GM19372 (cell line): ENCODE data around the gene LCNL1.

Experiments used
- ATAC-seq: cut with Tn5 transposase; IDR thresholded peaks from one replicate; pipeline ENCODE4 v1.9.1; 2021; ENCODE audit warnings: mild to moderate bottlenecking, low read depth, moderate library complexity; ENCODE audit not compliant: unreplicated experiment

Gene LCNL1

DNA sequence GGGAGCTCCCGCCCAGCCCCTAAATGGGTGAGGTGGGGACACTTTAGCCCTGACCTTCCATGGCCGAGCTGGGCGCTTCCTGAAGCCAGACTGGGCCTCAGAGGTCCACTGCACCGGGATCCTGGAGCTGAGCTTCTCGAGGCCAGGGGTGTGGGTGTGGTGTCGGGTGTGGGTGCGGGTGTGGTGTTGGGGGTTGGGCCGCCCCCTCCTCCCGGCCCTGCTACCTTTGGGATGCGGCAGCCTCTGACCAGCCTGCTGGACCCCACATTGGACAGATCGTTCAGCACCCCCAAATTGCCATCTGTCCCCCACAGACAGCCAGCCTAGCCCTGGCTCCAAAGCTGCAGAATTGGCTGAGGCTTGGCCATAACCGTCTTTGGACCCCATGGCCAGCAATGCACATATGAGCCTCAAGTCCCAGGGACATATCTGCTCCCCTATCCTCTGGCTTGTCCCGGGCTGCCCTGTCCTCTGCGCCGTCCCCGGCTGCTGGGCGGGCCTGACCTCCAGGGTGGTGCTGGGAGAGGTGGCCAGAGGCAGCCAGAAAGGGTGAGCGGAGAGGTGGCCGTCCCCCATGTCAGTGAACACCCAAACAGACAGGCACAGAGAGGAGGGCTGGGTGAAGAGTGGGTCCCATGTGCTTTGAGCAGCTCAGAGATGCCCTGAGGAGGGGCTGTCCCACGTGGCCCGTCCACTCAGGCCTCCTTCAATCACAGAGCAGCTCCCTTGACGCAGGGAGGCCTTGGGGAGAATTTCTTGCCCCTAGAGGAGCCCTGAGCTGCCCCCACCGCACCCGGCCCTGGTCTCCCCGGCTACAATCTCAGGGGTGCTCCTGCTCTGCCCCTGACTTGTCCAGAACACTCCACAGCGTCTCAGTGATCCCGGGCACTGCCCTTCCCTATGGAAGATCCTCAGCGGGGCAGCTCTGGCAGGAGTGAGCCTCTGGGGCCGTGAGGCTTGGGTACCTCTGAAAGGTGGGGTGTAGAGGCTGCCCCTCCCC, 8.9 kb upstream of the LCNL1 start:
- ATAC-seq: no peak

DNA sequence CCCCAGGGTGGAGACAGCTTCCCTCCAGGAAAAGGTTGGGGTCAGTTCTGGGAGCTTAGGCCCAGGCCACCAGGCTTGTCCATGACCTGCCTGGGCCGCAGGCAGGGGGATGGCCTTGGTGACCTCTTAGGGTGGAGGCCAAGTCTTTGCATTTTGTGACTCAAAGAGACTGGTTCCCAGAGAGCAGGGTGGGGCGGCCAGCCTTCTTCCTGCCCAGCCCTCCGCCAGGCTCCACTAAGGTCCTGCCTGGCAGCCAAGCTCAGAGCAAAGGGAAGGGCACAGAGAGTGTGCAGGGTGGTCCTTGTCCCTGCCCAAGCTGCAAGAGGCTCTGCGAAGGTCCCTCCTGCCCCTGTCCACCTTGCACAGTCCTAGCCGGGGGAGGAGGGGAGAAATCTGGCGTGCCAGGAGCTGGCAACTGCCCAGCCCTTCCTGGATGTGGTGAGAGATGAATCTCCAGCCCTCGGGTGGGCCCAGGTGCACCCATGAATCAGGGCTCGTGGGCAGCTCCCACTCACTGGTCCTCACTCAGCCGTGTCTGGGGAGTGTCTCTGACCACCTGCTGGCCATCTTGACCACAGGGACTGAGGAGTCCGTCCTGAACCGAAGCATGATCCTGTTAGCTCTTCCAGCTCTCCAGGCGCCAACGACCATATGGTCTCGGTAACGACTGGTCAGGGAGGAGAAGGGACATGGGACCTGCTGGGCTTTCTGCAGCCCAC, 7.8 kb upstream of the LCNL1 start:
- no peak for ATAC-seq

GRCh38 chr9:136975644-136976043, 7.1 kb upstream of the LCNL1 start:
- ATAC-seq: no peak

GRCh38 chr9:136977223-136977622, 5.6 kb upstream of the LCNL1 start, which contains the start of gene PTGDS:
PTGDS (plus strand) TSS chr9:136977504; CDS start chr9:136977579, 75 bp downstream.
- ATAC-seq: no peak

DNA sequence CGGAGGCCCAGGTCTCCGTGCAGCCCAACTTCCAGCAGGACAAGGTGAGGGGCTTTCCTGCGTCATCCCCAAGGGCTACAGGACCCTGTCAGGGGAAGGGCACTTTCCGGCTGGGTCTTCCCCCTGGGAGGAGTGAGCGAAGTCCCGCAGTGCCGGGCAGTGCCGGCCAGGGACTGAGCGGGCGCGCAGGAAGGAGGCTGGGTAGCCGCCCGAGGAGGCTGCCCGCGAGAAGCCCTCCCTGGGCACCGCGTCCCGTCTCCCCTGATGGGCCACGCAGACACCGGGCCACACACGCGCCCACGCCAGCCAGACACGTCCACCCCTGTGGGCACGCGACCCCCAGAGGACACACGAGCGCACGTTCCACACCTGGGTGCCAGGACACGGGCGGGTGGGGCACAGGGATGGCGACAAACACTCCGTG, 5.1 kb upstream of the LCNL1 start:
- ATAC-seq: no peak

- no peak for ATAC-seq
These were observed 4.5 kb upstream of the LCNL1 start for GRCh38 chr9:136978073-136978864.

GRCh38 chr9:136978865-136979544, 3.8 kb upstream of the LCNL1 start:
- ATAC-seq: no peak

DNA sequence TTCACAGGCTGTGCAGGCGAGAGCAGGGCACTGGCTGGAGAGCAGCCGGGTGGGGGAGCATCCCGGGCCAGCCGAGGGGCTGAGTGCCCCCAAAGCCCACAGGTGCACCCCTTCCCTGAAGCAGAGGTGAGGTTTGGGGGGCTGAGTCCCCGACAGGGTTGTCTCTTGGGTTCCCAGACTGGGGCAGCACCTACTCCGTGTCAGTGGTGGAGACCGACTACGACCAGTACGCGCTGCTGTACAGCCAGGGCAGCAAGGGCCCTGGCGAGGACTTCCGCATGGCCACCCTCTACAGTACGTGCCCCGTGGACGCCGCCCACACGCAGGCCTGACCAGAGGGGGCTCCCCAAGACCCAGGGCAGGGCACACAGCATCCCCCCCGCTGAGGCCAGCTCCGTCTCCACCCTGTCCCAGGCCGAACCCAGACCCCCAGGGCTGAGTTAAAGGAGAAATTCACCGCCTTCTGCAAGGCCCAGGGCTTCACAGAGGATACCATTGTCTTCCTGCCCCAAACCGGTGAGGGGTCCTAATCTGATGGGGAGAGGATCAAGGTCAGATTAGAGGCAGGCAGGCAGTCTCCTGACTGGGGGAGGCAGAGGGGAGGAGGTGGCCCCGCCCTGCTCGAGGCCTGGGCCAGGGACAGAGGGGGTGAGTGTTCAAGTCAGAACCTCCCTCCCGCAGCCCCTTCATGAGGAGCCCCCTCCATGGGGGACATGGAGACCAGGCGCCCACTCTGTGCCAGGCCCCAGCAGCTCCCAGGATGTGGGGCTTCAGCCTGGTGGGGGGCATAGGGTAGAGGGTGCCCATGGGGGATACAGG, 2.8 kb upstream of the LCNL1 start:
- no peak for ATAC-seq

DNA sequence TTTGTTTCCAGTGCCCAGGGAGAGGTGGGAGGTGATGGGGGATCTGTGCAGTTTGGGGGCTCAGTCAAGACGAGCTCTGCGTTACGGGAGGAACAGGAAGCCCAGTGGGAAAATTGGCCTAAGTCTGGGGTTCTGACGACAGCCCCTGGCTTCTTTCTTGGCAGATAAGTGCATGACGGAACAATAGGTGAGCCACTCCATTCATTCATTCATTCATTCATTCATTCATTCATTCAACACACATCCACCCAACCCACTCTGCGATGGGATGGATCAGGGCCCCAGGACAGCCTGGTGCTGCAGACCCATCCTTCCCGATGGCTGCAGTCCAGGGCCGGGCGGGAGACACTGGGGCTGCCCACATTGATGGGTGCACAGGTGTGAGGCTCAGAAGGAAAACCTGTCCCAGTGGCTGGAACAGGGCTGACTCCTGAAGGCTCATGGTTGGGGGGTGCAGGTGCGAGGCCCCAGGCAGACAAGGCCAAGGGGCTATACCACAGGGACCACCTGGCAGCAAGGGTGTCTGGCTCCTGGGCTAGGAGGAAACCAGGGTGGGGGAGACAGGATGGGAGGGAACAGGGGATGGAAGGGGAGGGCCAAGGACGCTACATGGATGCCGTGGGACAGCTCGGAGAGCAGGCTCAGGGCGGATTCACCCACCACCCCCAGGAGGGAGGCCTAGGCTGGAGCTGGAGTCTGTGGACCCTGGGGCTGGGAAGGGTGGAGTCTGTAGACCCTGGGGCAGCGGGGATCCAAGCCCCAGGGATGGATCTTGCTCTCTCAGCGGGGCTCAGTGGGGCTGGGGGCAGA, 1.9 kb upstream of the LCNL1 start:
- no peak for ATAC-seq

DNA sequence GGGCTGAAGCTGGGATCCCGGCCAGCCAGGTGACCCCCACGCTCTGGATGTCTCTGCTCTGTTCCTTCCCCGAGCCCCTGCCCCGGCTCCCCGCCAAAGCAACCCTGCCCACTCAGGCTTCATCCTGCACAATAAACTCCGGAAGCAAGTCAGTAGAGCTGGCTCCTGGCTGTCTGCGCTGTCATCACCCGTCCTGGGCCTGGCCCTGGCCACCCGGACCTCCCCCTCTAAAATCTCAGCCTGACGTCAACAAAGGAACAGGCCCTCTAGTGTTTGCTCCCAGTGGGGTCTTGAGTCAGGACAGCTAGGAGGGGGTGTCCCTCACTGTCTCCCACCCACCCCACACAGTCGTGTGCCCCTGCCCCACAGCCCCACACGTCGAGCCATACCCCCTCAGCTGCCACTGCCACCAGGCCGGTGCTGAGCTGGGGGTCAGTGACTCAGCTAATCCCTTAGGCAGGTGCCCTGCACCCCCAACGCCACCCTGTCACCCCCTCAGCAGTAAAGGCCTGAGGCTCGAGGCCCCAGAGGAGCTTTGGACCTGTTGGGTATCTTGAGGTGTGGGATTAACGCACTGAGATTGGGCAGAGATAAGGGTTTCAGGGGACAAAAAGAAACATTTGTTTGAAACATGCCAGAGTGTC, 1.1 kb upstream of the LCNL1 start:
- ATAC-seq: no peak

DNA sequence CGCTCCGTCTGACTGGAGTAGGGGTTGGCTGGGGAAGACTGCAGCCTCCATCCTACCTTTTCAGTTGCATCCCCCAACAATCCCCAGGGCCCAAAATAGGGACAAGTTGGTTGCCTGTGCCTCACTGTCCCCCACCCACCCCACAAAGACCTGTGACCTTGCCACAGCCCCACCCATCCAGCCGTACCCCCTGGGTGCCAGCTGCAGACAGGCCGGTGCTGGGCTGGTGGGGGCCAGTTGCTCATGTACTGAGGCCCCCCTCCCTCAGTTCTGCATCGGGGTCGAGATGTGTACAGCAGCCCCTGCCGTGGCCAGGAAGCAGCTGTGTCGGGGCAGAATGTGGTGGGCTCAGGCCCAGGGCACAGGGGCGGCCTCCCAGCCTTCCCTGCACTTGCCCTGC, 374 bp downstream of the LCNL1 start:
- ATAC-seq: no peak

- no peak for ATAC-seq
These were observed 992 bp downstream of the LCNL1 start for GRCh38 chr9:136983656-136984314.

DNA sequence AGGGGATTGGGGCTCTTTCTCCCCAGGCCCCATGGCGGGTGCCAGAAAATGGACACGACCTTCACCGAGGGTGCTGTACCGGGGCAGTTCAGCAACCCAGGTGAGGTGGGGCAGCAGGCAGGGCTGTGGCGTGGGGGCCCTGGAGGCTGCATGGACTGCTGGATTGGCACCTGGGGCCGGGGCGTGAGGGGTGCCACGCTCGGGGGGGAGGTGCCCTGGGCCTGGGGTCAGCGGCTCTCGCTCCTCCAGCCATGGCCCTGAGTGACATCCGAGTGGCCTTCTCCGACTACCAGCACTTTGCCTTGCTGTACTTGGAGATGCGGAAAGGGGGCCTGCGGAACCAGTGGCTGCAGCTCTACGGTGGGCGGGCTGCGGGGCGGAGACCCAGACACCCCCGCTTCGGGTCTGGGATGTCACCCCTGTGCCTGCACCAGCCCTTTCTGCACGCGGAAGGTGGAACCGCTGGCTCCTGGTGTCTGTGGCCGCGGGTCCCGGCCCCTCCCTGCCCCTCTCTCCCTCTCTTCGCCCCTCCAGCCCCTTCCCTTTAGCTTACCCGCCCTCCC, 1.8 kb downstream of the LCNL1 start:
- ATAC-seq: no peak

GRCh38 chr9:136985027-136985602, 2.3 kb downstream of the LCNL1 start:
- ATAC-seq: no peak

GRCh38 chr9:136985853-136986252, 3.1 kb downstream of the LCNL1 start:
- ATAC-seq: no peak

GRCh38 chr9:136988872-136989271, 6.1 kb downstream of the LCNL1 start:
- no peak for ATAC-seq
